ENCODE measurements around the gene PPM1A. TPM values are rescaled to one million over a fixed set of nuclear protein-coding genes. Genes with fewer than 3 reads are reported as not detected.

Gene PPM1A
- total RNA-seq, 4 donors from 2014 or later, result 28.2 to 43.7 (median 40.4) TPM

GRCh38 chr14:60220084-60220483 is 28.9 kb upstream of the PPM1A start:
- DNase-seq (ENCODE audit: low spot score in 2 of 2), result no peak
- Histone ChIP-seq H3K36me3 (no peaks in the 10 kb centered on the region), H3K4me3 (no peak overlapping the region), H3K9me3 (no peaks in the 10 kb centered on the region), H3K27me3 (no peaks in the 10 kb centered on the region), H3K4me1 (no peaks in the 10 kb centered on the region), H3K27ac (no peak overlapping the region)
- no peak for TF ChIP-seq EP300 (IDR thresholded peaks at IDR 0.05)
- no peak for TF ChIP-seq CTCF (IDR thresholded peaks at IDR 0.05)
- 88 to 93% methylated on average over 1 of the region's 1 CpG for WGBS, 2 donors

GRCh38 chr14:60220917-60221316 is 28.1 kb upstream of the PPM1A start:
- Histone ChIP-seq H3K27me3 (no peaks in the 10 kb centered on the region), H3K27ac (no peak overlapping the region), H3K4me3 (no peak overlapping the region), H3K9me3 (no peaks in the 10 kb centered on the region), H3K36me3 (no peaks in the 10 kb centered on the region), H3K4me1 (no peaks in the 10 kb centered on the region)
- TF ChIP-seq POLR2A (IDR thresholded peaks at IDR 0.05) (no peak), CTCF (IDR thresholded peaks at IDR 0.05) (no peak), EP300 (IDR thresholded peaks at IDR 0.05) (no peak)
- WGBS, 2 donors, result 79 to 82% methylated on average over 9 to 10 of the region's 10 CpGs
- no peak for DNase-seq (ENCODE audit: low spot score in 2 of 2)

GRCh38 chr14:60221457-60221856 is 27.6 kb upstream of the PPM1A start:
- Histone ChIP-seq H3K27ac (no peak overlapping the region), H3K4me3 (no peak overlapping the region)
- TF ChIP-seq EP300 (IDR thresholded peaks at IDR 0.05), result no peak
- no peak for TF ChIP-seq CTCF (IDR thresholded peaks at IDR 0.05)
- no peak for TF ChIP-seq POLR2A (IDR thresholded peaks at IDR 0.05)

GRCh38 chr14:60222820-60223219 is 26.2 kb upstream of the PPM1A start:
- WGBS, 2 donors, result 57 to 60% methylated on average over 4 of the region's 4 CpGs
- no peak for TF ChIP-seq CTCF (IDR thresholded peaks at IDR 0.05)
- H3K27me3 ChIP-seq, result no peaks in the 10 kb centered on the region
- H3K9me3 ChIP-seq, result no peaks in the 10 kb centered on the region
- H3K27ac ChIP-seq, result no peak overlapping the region
- DNase-seq (ENCODE audit: low spot score in 2 of 2), result no peak
- no peaks in the 10 kb centered on the region for H3K4me1 ChIP-seq
- H3K36me3 ChIP-seq, result no peaks in the 10 kb centered on the region
- no peak overlapping the region for H3K4me3 ChIP-seq

More at GRCh38 chr14:60221457-60221856, 27.6 kb upstream of the PPM1A start:
- H3K9me3 ChIP-seq, result no peaks in the 10 kb centered on the region
- no peaks in the 10 kb centered on the region for H3K36me3 ChIP-seq
- DNase-seq (ENCODE audit: low spot score in 2 of 2), result no peak
- no peaks in the 10 kb centered on the region for H3K27me3 ChIP-seq
- no peaks in the 10 kb centered on the region for H3K4me1 ChIP-seq

GRCh38 chr14:60225265-60225664 is 23.8 kb upstream of the PPM1A start:
- no peaks in the 10 kb centered on the region for H3K27me3 ChIP-seq
- H3K27ac ChIP-seq, result no peak overlapping the region
- no peaks in the 10 kb centered on the region for H3K4me1 ChIP-seq
- H3K4me3 ChIP-seq, result no peak overlapping the region
- TF ChIP-seq EP300 (IDR thresholded peaks at IDR 0.05), result no peak
- TF ChIP-seq POLR2A (IDR thresholded peaks at IDR 0.05), result no peak
- TF ChIP-seq CTCF (IDR thresholded peaks at IDR 0.05), result no peak
- H3K9me3 ChIP-seq, result no peaks in the 10 kb centered on the region
- no peak for DNase-seq (ENCODE audit: low spot score in 2 of 2)
- 69 to 77% methylated on average over 3 of the region's 3 CpGs for WGBS, 2 donors
- no peaks in the 10 kb centered on the region for H3K36me3 ChIP-seq

Data from tibial nerve (tissue), 4 donors.